ENCODE measurements around the gene KSR1.

The KSR1 gene

DNA sequence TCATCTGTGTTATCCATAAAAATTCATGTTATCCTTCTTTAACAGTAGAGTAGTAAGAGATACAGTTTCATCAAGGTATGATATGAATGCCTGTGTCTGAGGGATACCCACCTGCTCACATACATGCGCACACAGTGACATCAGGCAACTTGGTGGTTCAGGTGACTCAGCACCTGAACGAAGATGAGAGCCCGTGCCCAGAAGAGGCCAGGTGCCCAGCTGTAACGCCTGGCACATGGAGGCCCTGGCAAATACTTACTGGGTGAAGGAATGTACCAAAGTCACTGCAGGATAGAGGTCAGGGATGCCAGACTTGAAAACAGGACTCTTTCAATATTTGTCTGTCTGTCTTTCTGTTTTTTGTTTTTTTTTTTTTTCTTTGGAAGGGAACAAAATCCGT is 102.1 kb downstream of the KSR1 start:
- Histone ChIP-seq H3K9ac (ENCODE audit: insufficient read length) (no peak overlapping the region), H3K9me3 (ENCODE audit: low read depth, low read length) (no peaks in the 10 kb centered on the region), H3K4me3 (no peak overlapping the region), H3K27ac (peak overlapping the region; percentile 95; the same call in 1 of the 2 replicates), H3K36me3 (ENCODE audit: insufficient read depth, low read length) (no peaks in the 10 kb centered on the region)
- DNase-seq (ENCODE audit: low read depth, low spot score): no peak
- TF ChIP-seq EZH2 (IDR thresholded peaks at IDR 0.05) (no peak), POLR2AphosphoS5 (IDR thresholded peaks at IDR 0.05; ENCODE audit: borderline replicate concordance, low read depth, low read length) (no peak), FOXP2 (optimal IDR thresholded peaks at IDR 0.05; ENCODE audit: control extremely low read depth, extremely low read length, insufficient read depth) (no peak)

DNA sequence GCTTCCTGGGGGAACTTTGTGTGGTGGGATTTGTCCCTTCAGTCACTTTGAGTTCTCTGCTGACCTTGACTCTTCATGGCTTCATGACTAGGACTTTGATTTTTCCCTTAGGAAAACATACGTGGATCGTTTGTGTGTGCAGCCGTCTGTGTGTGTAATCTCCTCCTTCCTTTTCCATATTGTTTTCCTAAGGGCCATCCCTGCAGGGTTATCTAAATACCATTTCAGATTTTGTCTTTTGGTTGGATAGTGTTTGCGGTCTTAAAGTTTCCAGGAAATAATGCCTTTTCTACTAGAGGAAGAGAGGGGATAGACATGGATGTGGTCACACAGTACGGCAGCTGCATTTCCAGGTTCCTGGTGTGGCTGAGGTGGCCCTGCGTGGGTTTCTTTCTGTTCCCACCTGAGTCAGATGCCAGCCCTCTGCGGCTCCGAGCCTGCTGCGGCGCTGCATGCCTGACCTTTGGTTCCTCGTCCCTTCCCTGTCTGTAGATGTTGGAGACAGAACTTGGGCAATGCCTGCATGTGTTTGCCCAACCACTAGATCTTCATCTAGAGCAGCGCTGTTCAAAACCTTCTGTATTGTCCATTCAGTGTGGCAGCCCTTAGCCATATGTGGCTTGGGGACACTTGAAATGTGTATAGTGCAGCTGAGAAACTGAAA is 102.7 kb downstream of the KSR1 start:
- H3K36me3 ChIP-seq (ENCODE audit: insufficient read depth, low read length): no peaks in the 10 kb centered on the region
- peak overlapping the region; percentile 95 for H3K27ac ChIP-seq
- H3K9me3 ChIP-seq (ENCODE audit: low read depth, low read length): no peaks in the 10 kb centered on the region
- peak overlapping the region; percentile 68 for H3K9ac ChIP-seq (ENCODE audit: insufficient read length)
- H3K4me3 ChIP-seq: peak overlapping the region; percentile 76
- DNase-seq (ENCODE audit: low read depth, low spot score): no peak
- TF ChIP-seq FOXP2 (optimal IDR thresholded peaks at IDR 0.05; ENCODE audit: control extremely low read depth, extremely low read length, insufficient read depth) (no peak), EZH2 (IDR thresholded peaks at IDR 0.05) (no peak), POLR2AphosphoS5 (IDR thresholded peaks at IDR 0.05; ENCODE audit: borderline replicate concordance, low read depth, low read length) (no peak)

DNA sequence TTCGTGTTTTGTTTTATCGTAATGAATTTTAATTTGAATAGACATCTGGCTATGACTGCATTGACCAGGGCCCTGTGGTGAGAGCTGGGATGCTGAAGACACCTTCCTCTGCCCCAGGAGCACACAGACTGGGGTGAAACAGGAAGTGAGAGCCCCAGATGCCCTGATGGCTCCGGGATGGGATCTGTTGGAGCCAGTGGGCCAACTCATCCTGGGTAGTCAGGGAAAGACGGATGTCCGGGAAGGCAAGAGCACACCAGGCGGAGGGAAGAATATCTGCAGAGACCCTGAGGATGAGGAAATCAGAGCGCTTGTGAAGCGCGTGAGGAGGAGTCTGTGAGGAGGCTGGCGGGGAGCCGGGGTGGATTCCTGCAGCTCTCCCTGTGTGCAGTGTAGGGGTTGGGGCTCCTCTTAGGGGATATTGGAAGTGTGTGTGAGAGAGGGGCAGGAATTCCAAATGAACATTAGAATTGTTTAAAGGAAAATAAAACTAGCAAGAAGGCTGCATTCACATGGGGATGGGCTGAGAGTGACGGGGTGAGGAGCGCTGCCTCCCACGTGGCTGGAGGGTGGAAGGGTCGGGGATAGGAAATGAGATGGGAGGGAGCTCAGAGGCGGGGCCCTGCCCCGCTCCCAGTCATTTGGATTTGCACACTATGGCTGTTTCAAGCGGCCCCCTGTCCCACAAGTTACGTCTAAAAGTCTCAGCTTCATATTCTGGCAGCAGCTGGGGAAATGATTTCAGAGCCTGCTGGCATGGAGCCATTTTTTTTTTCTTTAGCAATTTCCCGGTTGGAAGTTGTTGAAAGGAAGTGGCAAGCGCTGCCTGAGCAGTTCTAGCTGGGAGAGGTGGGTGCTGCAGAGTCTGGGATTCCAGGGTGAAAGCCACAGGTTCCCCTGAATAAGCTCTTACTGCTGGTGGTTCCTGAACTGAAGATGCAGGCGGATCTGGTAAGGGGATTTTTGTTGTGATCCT is 103.5 kb downstream of the KSR1 start:
- H3K9me3 ChIP-seq (ENCODE audit: low read depth, low read length): no peaks in the 10 kb centered on the region
- DNase-seq (ENCODE audit: low read depth, low spot score): peak; percentile 93
- peak overlapping the region; percentile 95 for H3K27ac ChIP-seq
- no peaks in the 10 kb centered on the region for H3K36me3 ChIP-seq (ENCODE audit: insufficient read depth, low read length)
- H3K4me3 ChIP-seq: peak overlapping the region; percentile 76
- peak overlapping the region; percentile 68 for H3K9ac ChIP-seq (ENCODE audit: insufficient read length)
- TF ChIP-seq POLR2AphosphoS5 (IDR thresholded peaks at IDR 0.05; ENCODE audit: borderline replicate concordance, low read depth, low read length) (peak; percentile 55), FOXP2 (optimal IDR thresholded peaks at IDR 0.05; ENCODE audit: control extremely low read depth, extremely low read length, insufficient read depth) (no peak)

GRCh38 chr17:27560668-27561067 is 104.4 kb downstream of the KSR1 start:
- Histone ChIP-seq H3K27ac (peak overlapping the region; percentile 95), H3K9me3 (ENCODE audit: low read depth, low read length) (no peaks in the 10 kb centered on the region), H3K9ac (ENCODE audit: insufficient read length) (peak overlapping the region; percentile 51), H3K36me3 (ENCODE audit: insufficient read depth, low read length) (no peaks in the 10 kb centered on the region), H3K4me3 (peak overlapping the region; percentile 76)
- TF ChIP-seq POLR2AphosphoS5 (IDR thresholded peaks at IDR 0.05; ENCODE audit: borderline replicate concordance, low read depth, low read length): no peak
- no peak for TF ChIP-seq FOXP2 (optimal IDR thresholded peaks at IDR 0.05; ENCODE audit: control extremely low read depth, extremely low read length, insufficient read depth)
- TF ChIP-seq EZH2 (IDR thresholded peaks at IDR 0.05): no peak
- no peak for DNase-seq (ENCODE audit: low read depth, low spot score)

- no peak for DNase-seq (ENCODE audit: low read depth, low spot score)
- TF ChIP-seq POLR2AphosphoS5 (IDR thresholded peaks at IDR 0.05; ENCODE audit: borderline replicate concordance, low read depth, low read length) (no peak), FOXP2 (optimal IDR thresholded peaks at IDR 0.05; ENCODE audit: control extremely low read depth, extremely low read length, insufficient read depth) (no peak), EZH2 (IDR thresholded peaks at IDR 0.05) (no peak)
- Histone ChIP-seq H3K27ac (no peak overlapping the region), H3K9me3 (ENCODE audit: low read depth, low read length) (no peaks in the 10 kb centered on the region), H3K36me3 (ENCODE audit: insufficient read depth, low read length) (peaks cover 4% of the 10 kb centered on the region; the same call in 1 of the 2 replicates), H3K9ac (ENCODE audit: insufficient read length) (no peak overlapping the region), H3K4me3 (no peak overlapping the region)
Measured at GRCh38 chr17:27562777-27563455, 106.7 kb downstream of the KSR1 start.

GRCh38 chr17:27563532-27563931 is 107.3 kb downstream of the KSR1 start:
- no peak overlapping the region for H3K27ac ChIP-seq
- H3K36me3 ChIP-seq (ENCODE audit: insufficient read depth, low read length): peaks cover 4% of the 10 kb centered on the region; the same call in 1 of the 2 replicates
- no peaks in the 10 kb centered on the region for H3K9me3 ChIP-seq (ENCODE audit: low read depth, low read length)
- no peak overlapping the region for H3K4me3 ChIP-seq
- no peak for DNase-seq (ENCODE audit: low read depth, low spot score)
- no peak overlapping the region for H3K9ac ChIP-seq (ENCODE audit: insufficient read length)
- TF ChIP-seq FOXP2 (optimal IDR thresholded peaks at IDR 0.05; ENCODE audit: control extremely low read depth, extremely low read length, insufficient read depth) (no peak), POLR2AphosphoS5 (IDR thresholded peaks at IDR 0.05; ENCODE audit: borderline replicate concordance, low read depth, low read length) (no peak), EZH2 (IDR thresholded peaks at IDR 0.05) (no peak)

- H3K27ac ChIP-seq: 0 out of 2 replicates have a peak overlapping the region, but pooled peaks have one; percentile 19
- peaks cover 4% of the 10 kb centered on the region; the same call in 1 of the 2 replicates for H3K36me3 ChIP-seq (ENCODE audit: insufficient read depth, low read length)
- no peak overlapping the region for H3K4me3 ChIP-seq
- no peak overlapping the region for H3K9ac ChIP-seq (ENCODE audit: insufficient read length)
- no peak for TF ChIP-seq POLR2AphosphoS5 (IDR thresholded peaks at IDR 0.05; ENCODE audit: borderline replicate concordance, low read depth, low read length)
- TF ChIP-seq EZH2 (IDR thresholded peaks at IDR 0.05): no peak
- no peak for TF ChIP-seq FOXP2 (optimal IDR thresholded peaks at IDR 0.05; ENCODE audit: control extremely low read depth, extremely low read length, insufficient read depth)
- no peaks in the 10 kb centered on the region for H3K9me3 ChIP-seq (ENCODE audit: low read depth, low read length)
- no peak for DNase-seq (ENCODE audit: low read depth, low spot score)
Measured at GRCh38 chr17:27564463-27564862, 108.2 kb downstream of the KSR1 start.
